Osteoblast (primary cell): ENCODE data around the gene WRNIP1. TPM values are rescaled to one million over a fixed set of nuclear protein-coding genes. Genes with fewer than 3 reads are reported as not detected.

Source experiments
- DNase-seq: peaks from one replicate; pipeline ENCODE4 v3.0.0; 2011; ENCODE audit warnings: low spot score, mixed read lengths; ENCODE audit not compliant: insufficient read length; ENCODE audit errors: missing footprints
- H2AFZ ChIP-seq: 2 replicates; pipeline ENCODE4 v1.6.0; 2011; ENCODE audit warnings: mild to moderate bottlenecking, low read length
- H3K27ac ChIP-seq: 2 replicates; pipeline ENCODE4 v1.5.1; 2011; ENCODE audit warnings: mild to moderate bottlenecking, low read depth, low read length, moderate library complexity
- H3K27me3 ChIP-seq: 2 replicates; pipeline ENCODE4 v1.6.0; 2012; ENCODE audit warnings: mild to moderate bottlenecking, control low read depth, inconsistent platforms, low read length, moderate library complexity; ENCODE audit not compliant: insufficient read depth
- H3K36me3 ChIP-seq: 2 replicates; pipeline ENCODE4 v1.5.1; 2011; ENCODE audit warnings: mild to moderate bottlenecking, low read length, control low read depth, moderate library complexity; ENCODE audit not compliant: insufficient read depth
- H3K4me1 ChIP-seq: 2 replicates; pipeline ENCODE4 v1.5.1; 2011; ENCODE audit warnings: mild to moderate bottlenecking, low read length, control low read depth, moderate library complexity; ENCODE audit not compliant: insufficient read depth
- H3K4me2 ChIP-seq: 2 replicates; pipeline ENCODE4 v1.6.0; 2011; ENCODE audit warnings: mild to moderate bottlenecking, low read length; ENCODE audit not compliant: insufficient read depth
- H3K4me3 ChIP-seq: fragments of 200-600 bp; sonication (generic); 3 replicates; pipeline ENCODE4 v1.5.1; 2012; ENCODE audit warnings: mild to moderate bottlenecking, low read length, inconsistent platforms; ENCODE audit not compliant: insufficient read depth
- H3K79me2 ChIP-seq: 2 replicates; pipeline ENCODE4 v1.6.0; 2012; ENCODE audit warnings: mild to moderate bottlenecking, low read length, control low read depth, inconsistent platforms; ENCODE audit not compliant: insufficient read depth
- H3K9me3 ChIP-seq: 2 replicates; pipeline ENCODE4 v1.5.1; 2011; ENCODE audit warnings: low read depth, low read length, control low read depth
- H4K20me1 ChIP-seq: 2 replicates; pipeline ENCODE4 v1.6.0; 2012; ENCODE audit warnings: mild to moderate bottlenecking, low read length, control low read depth; ENCODE audit not compliant: insufficient read depth
- CTCF ChIP-seq: IDR thresholded peaks from 2 replicates; pipeline ENCODE4 v1.5.1; 2011; ENCODE audit warnings: mild to moderate bottlenecking, low read depth, low read length, moderate library complexity; ENCODE audit errors: extremely low read depth
- total RNA-seq: library from RNA; depleted of rRNA; stranded (reverse); fragments of >200 nt; gene quantifications from 2 replicates; pipeline ENCODE4 v1.2.3, GENCODE V29; 2012

The WRNIP1 gene
- total RNA-seq, 1 donor: 25.3 TPM

- no peak for DNase-seq
- H3K79me2 ChIP-seq: peaks cover 97% of the 10 kb centered on the region
- H3K4me2 ChIP-seq: no peak overlapping the region
- TF ChIP-seq CTCF: no peak
- H4K20me1 ChIP-seq: peaks cover 33% of the 10 kb centered on the region
- peaks cover 9% of the 10 kb centered on the region for H3K4me1 ChIP-seq
- no peaks in the 10 kb centered on the region for H3K27me3 ChIP-seq
- H3K27ac ChIP-seq: no peak overlapping the region
- no peak overlapping the region for H2AFZ ChIP-seq
- peaks cover 32% of the 10 kb centered on the region for H3K36me3 ChIP-seq
- H3K9me3 ChIP-seq: no peaks in the 10 kb centered on the region
- no peak overlapping the region for H3K4me3 ChIP-seq
These were observed 8.3 kb downstream of the WRNIP1 start for GRCh38 chr6:2773449-2773848.

GRCh38 chr6:2775003-2775402, 9.8 kb downstream of the WRNIP1 start:
- peaks cover 30% of the 10 kb centered on the region for H4K20me1 ChIP-seq

GRCh38 chr6:2777249-2777648, 12.1 kb downstream of the WRNIP1 start:
- DNase-seq: no peak
- peaks cover 91% of the 10 kb centered on the region for H3K79me2 ChIP-seq
- peaks cover 28% of the 10 kb centered on the region for H4K20me1 ChIP-seq
- peaks cover 7% of the 10 kb centered on the region for H3K4me1 ChIP-seq
- no peak overlapping the region for H3K4me3 ChIP-seq
- TF ChIP-seq CTCF: no peak
- H3K9me3 ChIP-seq: no peaks in the 10 kb centered on the region
- H3K4me2 ChIP-seq: no peak overlapping the region
- no peak overlapping the region for H3K27ac ChIP-seq
- peaks cover 36% of the 10 kb centered on the region for H3K36me3 ChIP-seq
- H3K27me3 ChIP-seq: no peaks in the 10 kb centered on the region
- H2AFZ ChIP-seq: no peak overlapping the region

More at GRCh38 chr6:2775003-2775402, 9.8 kb downstream of the WRNIP1 start:
- no peak for TF ChIP-seq CTCF
- Histone ChIP-seq H3K79me2 (peaks cover 95% of the 10 kb centered on the region), H3K4me3 (no peak overlapping the region), H3K9me3 (no peaks in the 10 kb centered on the region), H3K27ac (no peak overlapping the region), H2AFZ (no peak overlapping the region), H3K4me2 (no peak overlapping the region), H3K4me1 (peaks cover 7% of the 10 kb centered on the region), H3K36me3 (peaks cover 43% of the 10 kb centered on the region), H3K27me3 (no peaks in the 10 kb centered on the region)
- no peak for DNase-seq

- Histone ChIP-seq H3K27ac (no peak overlapping the region), H3K27me3 (no peaks in the 10 kb centered on the region), H3K4me3 (no peak overlapping the region), H4K20me1 (peaks cover 19% of the 10 kb centered on the region), H3K4me1 (no peaks in the 10 kb centered on the region), H3K9me3 (no peaks in the 10 kb centered on the region), H3K79me2 (peaks cover 81% of the 10 kb centered on the region), H3K4me2 (no peak overlapping the region), H2AFZ (no peak overlapping the region), H3K36me3 (peaks cover 40% of the 10 kb centered on the region)
- no peak for DNase-seq
- no peak for TF ChIP-seq CTCF
These were observed 15.0 kb downstream of the WRNIP1 start for GRCh38 chr6:2780102-2780737.
